Measurements from ENCODE around the gene FALEC. TPM values are rescaled to one million over a fixed set of nuclear protein-coding genes. Genes with fewer than 3 reads are reported as not detected.

The FALEC gene
- total RNA-seq, result 1 to 10 TPM in 1 of 2 donors, under 1 TPM in 1; 0.70 to 1.6 TPM
- polyA plus RNA-seq (2013, experiment 1 of 2), result not detected
- not detected for polyA plus RNA-seq (2013, experiment 2 of 2)
- long read RNA-seq, experiment 1, result 0 reads
- long read RNA-seq, experiment 2, partial matches to known transcripts, result 0 of 4 reads
- long read RNA-seq, experiment 2, other reads (novel, unspliced or antisense), result 4 of 4 reads
- long read RNA-seq, experiment 3, partial matches to known transcripts, result 0 of 2 reads
- long read RNA-seq, experiment 3, other reads (novel, unspliced or antisense), result 2 of 2 reads
- long read RNA-seq, experiment 4, partial matches to known transcripts, result 0 of 2 reads
- long read RNA-seq, experiment 4, other reads (novel, unspliced or antisense), result 2 of 2 reads

DNA sequence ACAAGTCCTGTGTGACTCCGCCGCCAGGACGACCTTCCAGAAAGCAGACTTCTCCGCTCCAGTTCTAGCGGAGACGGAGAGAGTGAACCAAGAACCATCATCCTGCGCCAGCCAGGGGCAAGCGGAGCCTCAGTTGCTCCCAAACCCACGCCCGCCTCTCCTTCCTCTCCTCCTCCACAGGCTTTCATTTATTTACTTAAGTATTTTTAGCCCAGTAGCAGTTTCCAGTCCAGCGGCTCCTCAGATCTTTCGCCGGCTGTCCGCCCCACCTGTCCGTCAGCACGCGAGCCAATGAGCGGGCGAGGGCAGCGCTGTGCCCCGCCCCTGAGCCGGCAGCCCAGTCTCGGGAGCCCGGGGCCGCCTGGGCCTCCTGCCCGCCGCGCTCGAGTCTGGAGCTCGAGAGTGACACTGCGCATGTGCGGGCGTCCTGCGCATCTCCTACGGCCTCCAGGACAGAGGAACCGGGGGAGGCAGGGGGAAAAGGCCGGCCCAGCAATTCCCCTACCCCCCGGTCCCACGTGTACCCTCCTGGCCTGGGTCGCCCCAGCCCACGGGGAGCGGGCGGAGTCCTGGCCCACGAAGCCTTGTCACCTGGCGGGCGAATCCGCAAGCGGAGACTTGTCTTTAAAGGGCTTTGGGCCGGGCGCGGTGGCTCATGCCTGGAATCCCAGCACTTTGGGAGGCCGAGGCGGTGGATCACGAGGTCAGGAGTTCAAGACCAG lies at the start of gene FALEC:
FALEC (plus strand) TSS at position 425 of the 722 bp plus-strand sequence.
- peak within 1 kb of the TSS; percentile 90 for H3K4me3 ChIP-seq (ENCODE audit: low read length)
- H3K4me1 ChIP-seq (ENCODE audit: control insufficient read depth, insufficient read depth, low read length), result no peaks in the 10 kb centered on the region
- peaks cover 15% of the 10 kb centered on the region for H3K4me1 Mint-ChIP-seq
- TF ChIP-seq, protein P1, sequence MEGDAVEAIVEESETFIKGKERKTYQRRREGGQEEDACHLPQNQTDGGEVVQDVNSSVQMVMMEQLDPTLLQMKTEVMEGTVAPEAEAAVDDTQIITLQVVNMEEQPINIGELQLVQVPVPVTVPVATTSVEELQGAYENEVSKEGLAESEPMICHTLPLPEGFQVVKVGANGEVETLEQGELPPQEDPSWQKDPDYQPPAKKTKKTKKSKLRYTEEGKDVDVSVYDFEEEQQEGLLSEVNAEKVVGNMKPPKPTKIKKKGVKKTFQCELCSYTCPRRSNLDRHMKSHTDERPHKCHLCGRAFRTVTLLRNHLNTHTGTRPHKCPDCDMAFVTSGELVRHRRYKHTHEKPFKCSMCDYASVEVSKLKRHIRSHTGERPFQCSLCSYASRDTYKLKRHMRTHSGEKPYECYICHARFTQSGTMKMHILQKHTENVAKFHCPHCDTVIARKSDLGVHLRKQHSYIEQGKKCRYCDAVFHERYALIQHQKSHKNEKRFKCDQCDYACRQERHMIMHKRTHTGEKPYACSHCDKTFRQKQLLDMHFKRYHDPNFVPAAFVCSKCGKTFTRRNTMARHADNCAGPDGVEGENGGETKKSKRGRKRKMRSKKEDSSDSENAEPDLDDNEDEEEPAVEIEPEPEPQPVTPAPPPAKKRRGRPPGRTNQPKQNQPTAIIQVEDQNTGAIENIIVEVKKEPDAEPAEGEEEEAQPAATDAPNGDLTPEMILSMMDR (conservative IDR thresholded peaks at IDR 0.05), result peak; percentile 22
- DNase-seq, result peak; percentile 99
- no peaks in the 10 kb centered on the region for H3K27me3 Mint-ChIP-seq (ENCODE audit: insufficient read depth)
- H3K27me3 ChIP-seq (ENCODE audit: control insufficient read depth, insufficient read depth, low read length, poor library complexity, severe bottlenecking), result no peaks in the 10 kb centered on the region
- no peaks in the 10 kb centered on the region for H3K9me3 ChIP-seq (ENCODE audit: control insufficient read depth, low read length)
- H3K27ac ChIP-seq (ENCODE audit: low read depth, low read length), result peak within 1 kb of the TSS; percentile 76
- H3K4me3 Mint-ChIP-seq, result peak within 1 kb of the TSS; percentile 86
- 4 to 6% methylated on average over 15 to 54 of the region's 54 CpGs for WGBS, 2 experiments (ENCODE audit: insufficient coverage in 1 of 2, insufficient read length in 1 of 2)
- no peaks in the 10 kb centered on the region for H3K9me3 Mint-ChIP-seq
- no peaks in the 10 kb centered on the region for H3K36me3 ChIP-seq (ENCODE audit: control insufficient read depth, insufficient read depth, low read length)
- H3K27ac Mint-ChIP-seq, result peak within 1 kb of the TSS; percentile 96
- peaks cover 7% of the 10 kb centered on the region for H3K36me3 Mint-ChIP-seq (ENCODE audit: low read depth)
- H3K9ac ChIP-seq (ENCODE audit: extremely low read depth, low read length, poor library complexity, severe bottlenecking), result peak within 1 kb of the TSS; percentile 74

DNA sequence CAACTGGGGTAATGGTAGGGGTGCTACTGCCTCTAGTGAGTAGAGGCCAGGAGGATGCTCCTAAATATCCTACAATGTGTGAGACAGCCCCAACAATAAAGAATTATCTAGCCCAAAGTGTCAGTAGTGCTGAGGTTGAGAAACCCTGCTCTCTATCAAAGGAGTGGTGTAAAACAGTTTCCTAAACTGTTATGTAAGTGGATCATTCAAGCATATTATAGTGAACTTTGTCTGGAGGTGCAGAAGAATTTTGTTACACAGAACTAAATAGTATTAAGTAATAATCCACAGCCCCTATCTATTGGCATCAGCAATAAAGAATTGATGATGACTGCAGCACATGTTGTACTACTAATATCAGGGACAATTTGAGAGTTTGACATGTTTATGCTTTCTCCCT lies 48.6 kb upstream of the FALEC start:
- Mint-ChIP-seq H3K27ac (no peak overlapping the region), H3K4me1 (peaks cover 4% of the 10 kb centered on the region), H3K9me3 (no peaks in the 10 kb centered on the region), H3K4me3 (no peak overlapping the region), H3K27me3 (ENCODE audit: insufficient read depth) (no peaks in the 10 kb centered on the region), H3K36me3 (ENCODE audit: low read depth) (peaks cover 49% of the 10 kb centered on the region)
- H3K27me3 ChIP-seq (ENCODE audit: control insufficient read depth, insufficient read depth, low read length, poor library complexity, severe bottlenecking), result no peaks in the 10 kb centered on the region
- H3K4me3 ChIP-seq (ENCODE audit: low read length), result no peak overlapping the region
- no peak overlapping the region for H3K27ac ChIP-seq (ENCODE audit: low read depth, low read length)
- no peaks in the 10 kb centered on the region for H3K4me1 ChIP-seq (ENCODE audit: control insufficient read depth, insufficient read depth, low read length)
- no peak for DNase-seq
- H3K9ac ChIP-seq (ENCODE audit: extremely low read depth, low read length, poor library complexity, severe bottlenecking), result no peak overlapping the region
- TF ChIP-seq, protein P1 (conservative IDR thresholded peaks at IDR 0.05), result no peak
- H3K36me3 ChIP-seq (ENCODE audit: control insufficient read depth, insufficient read depth, low read length), result peaks cover 36% of the 10 kb centered on the region
- no peaks in the 10 kb centered on the region for H3K9me3 ChIP-seq (ENCODE audit: control insufficient read depth, low read length)

DNA sequence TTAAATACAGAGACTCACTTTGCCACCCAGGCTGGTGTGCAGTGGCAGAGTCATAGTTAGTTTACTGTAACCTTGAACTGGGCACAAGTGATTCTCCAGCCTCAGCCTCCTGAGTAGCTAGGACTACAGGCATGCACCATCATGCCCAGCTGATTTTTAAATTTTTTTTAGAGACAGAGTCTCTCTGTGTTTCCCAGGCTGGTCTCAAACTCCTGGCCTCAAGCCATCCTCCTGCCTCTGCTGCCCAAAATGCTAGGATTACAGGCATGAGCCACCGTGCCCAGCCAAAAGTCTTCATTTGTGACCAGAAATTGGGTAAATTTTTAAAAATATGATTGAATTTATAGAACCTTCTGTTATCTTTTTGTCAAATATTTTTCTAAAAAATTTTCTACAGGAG lies 46.3 kb upstream of the FALEC start:
- TF ChIP-seq, protein P1 (conservative IDR thresholded peaks at IDR 0.05), result no peak
- Histone ChIP-seq H3K27ac (ENCODE audit: low read depth, low read length) (no peak overlapping the region), H3K9me3 (ENCODE audit: control insufficient read depth, low read length) (no peaks in the 10 kb centered on the region), H3K9ac (ENCODE audit: extremely low read depth, low read length, poor library complexity, severe bottlenecking) (no peak overlapping the region), H3K4me1 (ENCODE audit: control insufficient read depth, insufficient read depth, low read length) (no peaks in the 10 kb centered on the region), H3K36me3 (ENCODE audit: control insufficient read depth, insufficient read depth, low read length) (peaks cover 49% of the 10 kb centered on the region), H3K27me3 (ENCODE audit: control insufficient read depth, insufficient read depth, low read length, poor library complexity, severe bottlenecking) (no peaks in the 10 kb centered on the region), H3K4me3 (ENCODE audit: low read length) (no peak overlapping the region)
- WGBS, 2 experiments (ENCODE audit: insufficient coverage in 1 of 2, insufficient read length in 1 of 2), result 93 to 100% methylated on average over 1 of the region's 1 CpG
- Mint-ChIP-seq H3K4me1 (peaks cover 4% of the 10 kb centered on the region), H3K27me3 (ENCODE audit: insufficient read depth) (no peaks in the 10 kb centered on the region), H3K36me3 (ENCODE audit: low read depth) (peaks cover 51% of the 10 kb centered on the region), H3K9me3 (no peaks in the 10 kb centered on the region), H3K4me3 (no peak overlapping the region), H3K27ac (no peak overlapping the region)
- no peak for DNase-seq

All from endodermal cell (in vitro differentiated cells).